ENCODE results near the gene IL17RA.
A peak's percentile ranks its signal among the peaks of the same experiment; 100 is the strongest.
"Not testable (repeated sequence)": the region's sequence is repeated elsewhere in the genome, so short reads cannot be mapped to it uniquely, and the experiment has no call there.

The IL17RA gene, protein sequence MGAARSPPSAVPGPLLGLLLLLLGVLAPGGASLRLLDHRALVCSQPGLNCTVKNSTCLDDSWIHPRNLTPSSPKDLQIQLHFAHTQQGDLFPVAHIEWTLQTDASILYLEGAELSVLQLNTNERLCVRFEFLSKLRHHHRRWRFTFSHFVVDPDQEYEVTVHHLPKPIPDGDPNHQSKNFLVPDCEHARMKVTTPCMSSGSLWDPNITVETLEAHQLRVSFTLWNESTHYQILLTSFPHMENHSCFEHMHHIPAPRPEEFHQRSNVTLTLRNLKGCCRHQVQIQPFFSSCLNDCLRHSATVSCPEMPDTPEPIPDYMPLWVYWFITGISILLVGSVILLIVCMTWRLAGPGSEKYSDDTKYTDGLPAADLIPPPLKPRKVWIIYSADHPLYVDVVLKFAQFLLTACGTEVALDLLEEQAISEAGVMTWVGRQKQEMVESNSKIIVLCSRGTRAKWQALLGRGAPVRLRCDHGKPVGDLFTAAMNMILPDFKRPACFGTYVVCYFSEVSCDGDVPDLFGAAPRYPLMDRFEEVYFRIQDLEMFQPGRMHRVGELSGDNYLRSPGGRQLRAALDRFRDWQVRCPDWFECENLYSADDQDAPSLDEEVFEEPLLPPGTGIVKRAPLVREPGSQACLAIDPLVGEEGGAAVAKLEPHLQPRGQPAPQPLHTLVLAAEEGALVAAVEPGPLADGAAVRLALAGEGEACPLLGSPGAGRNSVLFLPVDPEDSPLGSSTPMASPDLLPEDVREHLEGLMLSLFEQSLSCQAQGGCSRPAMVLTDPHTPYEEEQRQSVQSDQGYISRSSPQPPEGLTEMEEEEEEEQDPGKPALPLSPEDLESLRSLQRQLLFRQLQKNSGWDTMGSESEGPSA

DNA sequence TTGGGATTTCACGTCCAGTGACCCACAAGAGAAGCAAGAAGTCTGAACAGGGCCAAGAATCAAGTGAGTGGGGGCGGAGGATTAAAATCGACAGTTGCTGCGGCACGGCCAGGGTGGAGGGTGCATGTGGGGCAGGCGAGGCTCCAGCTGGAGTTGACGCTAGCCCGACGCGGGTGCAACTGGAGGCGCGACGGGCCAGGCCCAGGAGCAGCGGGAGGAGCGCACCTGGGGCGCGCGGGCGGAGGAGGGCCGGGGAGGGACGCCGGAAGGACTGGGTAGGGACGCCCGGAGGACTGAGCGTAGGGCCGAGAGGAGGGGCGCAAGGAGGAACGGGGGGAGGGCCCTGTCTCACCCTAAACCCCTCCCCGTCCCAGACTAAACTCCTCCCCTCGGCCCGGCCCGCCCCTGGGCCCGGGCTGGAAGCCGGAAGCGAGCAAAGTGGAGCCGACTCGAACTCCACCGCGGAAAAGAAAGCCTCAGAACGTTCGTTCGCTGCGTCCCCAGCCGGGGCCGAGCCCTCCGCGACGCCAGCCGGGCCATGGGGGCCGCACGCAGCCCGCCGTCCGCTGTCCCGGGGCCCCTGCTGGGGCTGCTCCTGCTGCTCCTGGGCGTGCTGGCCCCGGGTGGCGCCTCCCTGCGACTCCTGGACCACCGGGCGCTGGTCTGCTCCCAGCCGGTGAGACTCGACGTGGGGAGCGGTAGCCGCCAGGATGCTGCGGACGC, at the start of gene IL17RA:
Gene IL17RA (plus strand): TSS at position 447 of the 723 bp plus-strand sequence. CDS start 92 bp downstream, at position 539.
- Mint-ChIP-seq H3K4me3 (peak within 1 kb of the TSS; percentile 90), H3K36me3 (no peaks in the 10 kb centered on the region)
- ATAC-seq, result peak; percentile 99

DNA sequence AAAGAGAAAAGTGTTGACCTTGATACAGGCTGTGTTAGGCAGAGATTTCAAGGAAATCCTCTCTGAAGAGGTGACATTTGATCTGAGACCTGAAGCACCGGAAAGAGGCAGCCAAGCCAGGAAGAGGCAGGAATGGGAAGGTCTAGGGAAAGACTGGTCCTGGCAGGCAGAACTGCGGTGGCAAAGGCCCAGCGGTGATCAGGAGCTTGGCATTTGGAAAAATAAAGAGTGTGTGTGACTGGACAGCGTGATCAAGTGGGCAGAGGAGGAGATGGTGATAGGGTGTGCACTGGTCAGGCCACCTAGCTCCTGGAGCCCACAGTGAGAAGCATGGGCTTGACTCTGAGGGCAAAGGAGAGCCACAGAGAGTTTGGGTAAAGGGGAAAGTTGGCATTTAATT, 49.6 kb upstream of the IL17RA start:
- Mint-ChIP-seq H3K27me3 (no peaks in the 10 kb centered on the region), H3K4me3 (peak overlapping the region; percentile 65), H3K27ac (peak overlapping the region; percentile 93), H3K4me1 (peaks cover 29% of the 10 kb centered on the region), H3K36me3 (no peaks in the 10 kb centered on the region), H3K9me3 (no peaks in the 10 kb centered on the region)
- no peak for ATAC-seq

More for the DNA sequence above, at the start of gene IL17RA:
- H3K27ac Mint-ChIP-seq, result peak within 1 kb of the TSS; percentile 87
- H3K4me1 Mint-ChIP-seq, result peaks cover 43% of the 10 kb centered on the region
- H3K27me3 Mint-ChIP-seq, result no peaks in the 10 kb centered on the region
- H3K9me3 Mint-ChIP-seq, result no peaks in the 10 kb centered on the region

DNA sequence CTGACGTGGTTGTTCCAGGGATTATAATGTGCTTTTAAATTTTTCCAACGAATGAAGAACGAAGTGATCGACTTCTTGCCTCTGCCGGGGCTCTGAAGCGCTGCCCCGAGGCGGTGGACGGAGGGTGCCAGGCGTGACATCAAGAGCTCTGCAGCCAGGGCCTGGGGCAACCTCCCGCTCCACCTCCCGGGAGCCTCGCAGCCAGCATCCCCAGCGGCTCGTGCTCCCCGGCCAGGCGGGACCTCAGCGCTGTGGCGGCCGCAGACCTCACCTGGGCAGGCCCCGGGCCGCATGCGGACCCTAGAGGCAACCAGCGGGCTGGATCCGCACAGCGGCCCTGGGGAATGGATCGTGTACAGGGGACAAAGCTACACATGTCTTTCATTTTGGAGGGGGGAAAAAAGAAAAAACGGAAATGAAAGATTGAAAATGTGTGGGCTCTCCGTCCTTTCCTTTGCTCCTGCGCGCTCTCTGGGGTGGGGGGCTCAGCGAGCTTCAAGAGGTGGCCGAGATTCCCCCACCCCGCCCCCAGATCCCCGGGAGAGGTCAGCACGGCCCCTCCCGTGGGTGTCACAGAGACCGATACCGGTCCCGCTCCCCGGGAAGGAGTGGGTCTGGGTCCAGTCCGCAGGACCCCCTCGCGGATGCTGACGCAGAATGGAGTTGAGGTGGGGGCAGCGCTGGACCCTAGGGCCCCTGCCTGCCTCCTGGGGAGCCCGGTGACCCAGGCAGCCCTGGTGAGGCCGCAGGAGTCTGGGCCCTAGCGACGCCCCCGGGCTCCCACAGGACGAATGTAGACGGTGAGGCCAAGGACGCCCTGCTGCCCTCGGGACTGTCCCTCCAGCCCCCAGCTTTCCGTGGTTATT, 48.6 kb upstream of the IL17RA start:
- peak overlapping the region; percentile 93 for H3K27ac Mint-ChIP-seq
- peak; percentile 64 for ATAC-seq
- H3K4me3 Mint-ChIP-seq, result peak overlapping the region; percentile 83
- not testable (repeated sequence) for H3K9me3 Mint-ChIP-seq, H3K27me3 Mint-ChIP-seq, H3K36me3 Mint-ChIP-seq
- H3K4me1 Mint-ChIP-seq, result peaks cover 29% of the 10 kb centered on the region

DNA sequence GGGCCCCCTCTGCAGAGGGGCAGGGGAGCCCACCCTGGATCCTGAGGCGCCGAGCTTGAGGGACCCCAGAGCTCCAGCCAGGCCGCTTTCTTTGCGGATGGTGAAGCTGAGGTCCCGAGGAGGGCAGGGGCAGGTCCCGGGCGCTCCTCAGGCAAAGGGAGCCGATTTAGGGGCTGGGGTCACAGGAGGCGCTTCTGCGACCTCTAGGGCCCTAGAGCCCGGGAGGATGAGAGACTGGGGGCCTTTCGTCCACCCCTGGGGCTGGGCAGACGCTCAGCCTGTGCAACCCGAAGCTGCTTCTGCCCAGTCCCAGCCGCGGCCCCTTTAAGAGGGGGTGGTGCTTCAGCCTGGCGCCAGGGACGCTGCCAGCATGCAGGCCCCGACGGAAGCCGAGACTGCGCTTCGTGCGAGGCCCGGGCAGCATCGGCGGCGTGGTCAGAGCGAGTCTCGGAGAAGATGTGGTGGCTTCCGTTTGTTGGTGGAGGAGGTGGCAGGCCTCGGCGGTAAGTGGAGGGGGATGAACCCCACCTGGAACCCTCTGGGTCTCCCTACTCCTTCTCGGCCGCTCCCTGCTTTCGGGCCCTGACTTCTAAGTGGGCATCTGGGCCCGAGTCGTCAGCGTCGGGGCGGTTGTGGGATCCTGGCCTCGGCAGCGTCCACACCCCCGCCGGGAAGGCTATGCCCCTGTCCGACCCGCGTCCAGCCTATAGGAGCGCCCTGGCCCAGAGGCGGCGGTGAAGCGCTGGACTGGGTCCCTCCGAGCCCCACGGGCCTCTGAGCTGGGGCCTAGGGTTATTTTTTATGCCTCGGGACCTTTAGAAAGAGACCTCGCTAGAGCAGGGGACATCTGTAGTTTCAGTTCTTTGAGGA, 47.7 kb upstream of the IL17RA start:
- peaks cover 33% of the 10 kb centered on the region for H3K4me1 Mint-ChIP-seq
- peak overlapping the region; percentile 92 for H3K4me3 Mint-ChIP-seq
- H3K9me3 Mint-ChIP-seq, H3K27me3 Mint-ChIP-seq, H3K36me3 Mint-ChIP-seq: not testable (repeated sequence)
- H3K27ac Mint-ChIP-seq, result peak overlapping the region; percentile 94
- ATAC-seq, result peak; percentile 88

DNA sequence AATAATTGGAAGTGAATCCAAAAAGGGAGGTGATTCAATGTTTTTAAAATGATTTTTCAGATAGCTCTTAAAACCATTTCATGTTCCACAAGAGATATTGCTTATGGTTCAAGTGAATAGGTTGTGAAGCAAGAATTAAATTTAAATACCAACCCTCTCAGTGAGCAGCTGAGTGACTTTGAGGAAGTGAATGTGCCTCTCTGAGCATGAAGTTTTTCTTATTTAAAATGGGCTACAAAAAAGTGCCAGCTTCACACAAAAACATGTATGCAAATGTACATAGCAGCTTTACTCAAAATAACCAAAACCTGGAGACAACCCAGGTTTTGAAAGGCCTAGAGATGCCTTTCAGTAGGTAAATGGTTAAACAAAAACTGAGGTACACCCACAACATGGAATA, 41.3 kb upstream of the IL17RA start:
- Mint-ChIP-seq H3K4me3 (no peak overlapping the region), H3K27me3 (no peaks in the 10 kb centered on the region), H3K36me3 (peaks cover 20% of the 10 kb centered on the region), H3K9me3 (no peaks in the 10 kb centered on the region), H3K27ac (no peak overlapping the region), H3K4me1 (peaks cover 25% of the 10 kb centered on the region)
- no peak for ATAC-seq

DNA sequence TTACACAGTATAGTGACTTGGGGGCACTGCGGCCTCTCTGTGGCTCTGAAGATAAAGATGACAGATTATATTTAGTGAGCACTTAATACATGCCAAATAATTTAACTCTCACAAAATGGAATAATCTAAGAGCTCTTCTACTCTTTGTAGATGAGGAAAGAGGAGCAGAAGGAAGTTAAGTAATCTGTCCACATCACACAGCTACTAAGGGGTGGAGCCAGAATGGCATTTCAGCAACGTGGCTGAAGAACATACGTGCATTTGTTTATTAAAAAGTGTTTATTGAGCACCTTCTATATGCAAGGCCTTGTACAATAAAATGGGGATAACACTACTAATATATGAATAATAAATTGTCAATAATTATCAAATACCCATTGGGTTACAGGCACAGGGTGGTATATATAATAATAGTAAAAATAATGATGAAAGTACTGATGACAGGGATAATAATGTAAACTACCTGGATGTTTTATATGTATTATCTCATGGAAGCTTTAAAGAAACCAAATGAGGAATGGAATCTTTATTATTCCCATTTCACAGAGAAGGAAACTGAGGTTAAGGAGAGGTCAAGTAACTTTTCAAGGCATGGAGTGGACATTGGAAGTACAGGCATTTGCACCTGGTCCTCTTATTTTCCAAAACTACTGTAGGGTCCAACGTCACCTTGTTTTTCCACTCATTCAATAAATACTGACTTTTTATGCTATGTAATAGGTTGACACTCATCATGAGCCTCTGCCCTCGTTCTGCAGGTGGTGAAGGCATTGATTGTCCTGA, 38.0 kb upstream of the IL17RA start:
- H3K36me3 Mint-ChIP-seq, result peaks cover 38% of the 10 kb centered on the region
- H3K9me3 Mint-ChIP-seq, result no peaks in the 10 kb centered on the region
- H3K27me3 Mint-ChIP-seq, result no peaks in the 10 kb centered on the region
- no peak for ATAC-seq
- H3K27ac Mint-ChIP-seq, result no peak overlapping the region
- H3K4me1 Mint-ChIP-seq, result peaks cover 18% of the 10 kb centered on the region
- H3K4me3 Mint-ChIP-seq, result no peak overlapping the region

DNA sequence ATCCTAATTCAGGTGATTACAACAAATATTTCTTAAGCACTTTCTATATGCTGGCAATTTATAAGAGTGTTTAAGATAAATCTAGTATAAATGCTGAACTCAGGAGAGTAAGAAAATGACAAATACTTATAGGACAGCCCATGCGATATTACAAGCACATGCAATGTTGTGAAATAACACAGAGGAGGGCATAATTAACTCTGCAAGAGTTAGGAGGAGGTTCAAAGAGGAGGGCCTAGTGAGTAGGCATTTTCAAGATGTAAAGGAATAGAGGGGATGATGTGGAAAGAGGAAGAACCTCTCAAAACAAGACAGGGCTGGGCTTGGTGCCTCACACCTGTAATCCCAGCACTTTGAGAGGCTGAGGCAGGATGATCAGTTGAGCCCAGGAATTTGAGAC, 37.1 kb upstream of the IL17RA start:
- Mint-ChIP-seq H3K27me3 (no peaks in the 10 kb centered on the region), H3K36me3 (peaks cover 40% of the 10 kb centered on the region), H3K27ac (peak overlapping the region; percentile 20), H3K4me1 (peaks cover 14% of the 10 kb centered on the region), H3K4me3 (no peak overlapping the region), H3K9me3 (no peaks in the 10 kb centered on the region)
- no peak for ATAC-seq

DNA sequence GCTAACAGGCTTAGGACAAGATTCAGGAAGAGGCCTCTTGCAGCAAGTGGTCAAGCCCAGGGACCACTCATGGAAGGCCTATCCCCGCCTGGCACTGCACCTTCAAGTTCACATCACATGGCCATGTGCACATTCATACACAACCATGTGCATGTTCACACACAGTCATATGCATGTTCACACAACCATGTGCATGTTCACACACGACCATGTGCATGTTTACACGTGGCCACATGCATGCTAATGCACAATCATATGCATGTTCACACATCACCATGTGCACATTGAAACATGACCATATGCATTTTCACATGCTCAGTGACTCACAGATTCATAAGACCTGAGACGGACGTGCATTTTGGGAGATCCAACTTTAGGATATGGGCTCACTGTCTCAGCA, 28.7 kb upstream of the IL17RA start:
- H3K36me3 Mint-ChIP-seq, result peaks cover 28% of the 10 kb centered on the region
- H3K4me3 Mint-ChIP-seq, result no peak overlapping the region
- H3K4me1 Mint-ChIP-seq, result peaks cover 14% of the 10 kb centered on the region
- ATAC-seq, result no peak
- no peaks in the 10 kb centered on the region for H3K27me3 Mint-ChIP-seq
- H3K27ac Mint-ChIP-seq, result no peak overlapping the region
- H3K9me3 Mint-ChIP-seq, result no peaks in the 10 kb centered on the region

DNA sequence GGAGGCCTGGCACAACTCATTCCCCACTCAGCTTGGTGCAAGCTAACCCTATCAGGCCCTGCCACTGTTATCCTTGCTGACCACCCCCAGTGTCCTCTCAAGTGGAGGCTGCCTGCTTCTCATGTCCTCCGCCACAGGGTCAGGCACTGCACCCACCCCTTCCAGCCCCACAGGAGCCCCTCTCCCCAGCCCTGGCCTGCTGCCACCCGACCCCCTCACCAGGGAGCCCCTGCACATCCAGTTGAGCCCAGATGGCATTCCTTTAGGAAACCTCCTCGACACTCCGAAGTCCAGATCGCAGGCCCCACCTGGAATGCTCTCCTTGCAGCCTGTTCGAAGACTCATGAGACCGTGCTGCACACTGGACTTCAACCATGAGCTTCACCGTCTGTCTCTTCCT, 28.0 kb upstream of the IL17RA start:
- Mint-ChIP-seq H3K27me3 (no peaks in the 10 kb centered on the region), H3K27ac (no peak overlapping the region), H3K4me1 (peaks cover 14% of the 10 kb centered on the region), H3K36me3 (peaks cover 23% of the 10 kb centered on the region), H3K9me3 (no peaks in the 10 kb centered on the region), H3K4me3 (no peak overlapping the region)
- ATAC-seq, result no peak

DNA sequence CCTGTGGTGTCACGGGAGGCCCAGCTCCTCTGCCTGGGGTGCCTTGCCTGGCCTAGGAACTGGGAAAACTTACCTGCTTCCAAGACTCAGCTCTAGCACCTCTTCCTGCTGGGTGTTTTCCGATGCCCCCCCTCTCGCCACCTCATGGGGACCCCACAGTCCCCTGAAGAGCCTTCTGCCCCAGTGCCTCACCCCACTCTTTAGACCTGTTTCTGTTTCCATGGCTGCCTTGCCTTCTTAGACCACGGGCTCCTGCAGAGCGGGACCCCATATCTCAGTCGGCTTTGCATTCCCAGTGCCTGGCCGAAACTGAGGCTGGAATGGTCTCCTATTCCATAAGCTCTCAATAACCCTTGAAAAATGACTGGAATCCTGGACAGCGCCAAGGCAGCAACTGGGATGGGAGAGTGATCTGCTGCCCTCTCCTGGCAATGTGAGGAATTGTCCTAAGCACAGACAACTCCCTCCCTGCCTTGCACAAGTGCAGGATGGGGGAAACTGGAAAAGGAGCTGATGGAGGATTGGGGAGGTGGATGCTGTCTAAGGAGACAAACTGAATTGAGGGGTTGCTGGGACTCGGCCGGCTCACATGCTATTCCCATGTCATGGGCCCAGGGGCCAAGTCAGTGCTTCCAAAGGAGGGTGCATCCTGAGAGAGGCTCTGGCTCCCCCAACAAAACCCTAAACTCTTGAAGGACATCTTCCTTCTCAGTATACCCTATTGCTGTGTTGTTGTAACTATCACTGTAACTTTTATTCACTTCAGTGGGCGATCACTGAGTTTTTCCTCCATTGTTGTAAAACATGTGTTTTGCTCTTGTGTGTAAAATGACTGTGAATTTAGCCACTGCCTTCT, 26.6 kb upstream of the IL17RA start:
- peak; percentile 58 for ATAC-seq
- Mint-ChIP-seq H3K4me3 (no peak overlapping the region), H3K9me3 (no peaks in the 10 kb centered on the region), H3K27ac (no peak overlapping the region), H3K4me1 (peaks cover 14% of the 10 kb centered on the region), H3K36me3 (peaks cover 22% of the 10 kb centered on the region), H3K27me3 (no peaks in the 10 kb centered on the region)

DNA sequence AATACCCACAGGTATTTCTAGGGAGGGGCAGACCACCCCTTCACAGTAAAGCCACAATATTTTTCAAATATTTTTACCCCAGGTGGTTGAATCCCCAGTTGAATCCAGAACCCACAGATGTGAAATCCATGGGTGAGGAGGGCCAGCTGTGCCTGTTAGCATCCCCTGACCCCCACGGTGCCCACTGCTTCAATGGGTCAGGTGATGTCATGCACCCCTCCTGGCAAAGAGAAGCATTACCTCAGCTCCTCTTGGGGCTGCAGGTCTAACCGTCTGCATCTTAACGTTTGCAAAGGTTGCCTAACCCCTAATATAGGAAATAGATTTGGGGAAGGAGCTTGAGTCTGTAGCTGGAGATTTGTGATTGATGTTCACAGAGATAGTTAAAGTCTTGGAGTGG, 24.7 kb upstream of the IL17RA start:
- Mint-ChIP-seq H3K9me3 (no peaks in the 10 kb centered on the region), H3K27ac (no peak overlapping the region), H3K4me1 (peaks cover 14% of the 10 kb centered on the region), H3K36me3 (peaks cover 22% of the 10 kb centered on the region), H3K4me3 (no peak overlapping the region), H3K27me3 (no peaks in the 10 kb centered on the region)
- no peak for ATAC-seq

DNA sequence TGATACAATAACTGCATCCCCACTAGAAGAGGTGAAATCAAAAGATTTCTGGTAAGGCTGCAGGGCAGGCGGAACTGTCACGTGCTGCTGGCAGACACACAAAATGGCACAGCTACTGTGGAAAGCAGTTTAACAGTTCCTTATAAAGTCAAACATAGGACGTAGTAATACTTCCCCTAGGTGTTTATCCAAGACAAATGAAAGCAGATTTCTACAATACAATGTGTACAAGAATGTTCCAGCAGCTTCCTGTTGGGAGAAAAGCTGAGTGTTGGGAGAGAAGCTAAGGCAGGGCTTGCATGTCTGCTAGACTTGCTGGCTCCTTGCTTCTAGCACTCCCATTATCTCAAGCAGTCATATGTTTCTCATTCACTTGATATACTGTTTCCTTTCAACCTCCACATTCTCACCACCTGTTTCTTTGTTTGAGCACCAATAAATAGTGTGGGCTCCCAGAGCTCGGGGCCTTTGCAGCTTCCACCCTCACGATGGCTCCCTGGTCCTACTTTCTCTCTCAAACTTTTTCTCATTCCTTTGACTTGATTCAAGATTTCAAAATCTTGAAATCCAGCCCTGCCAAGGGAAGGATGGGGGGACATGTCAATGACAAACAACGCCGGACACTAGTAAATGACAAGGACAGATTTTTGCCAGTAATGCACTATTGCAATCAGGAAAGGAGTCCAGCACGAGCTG, 21.2 kb upstream of the IL17RA start:
- Mint-ChIP-seq H3K4me1 (peaks cover under 1% of the 10 kb centered on the region), H3K27ac (no peak overlapping the region), H3K27me3 (no peaks in the 10 kb centered on the region), H3K4me3 (no peak overlapping the region), H3K9me3 (no peaks in the 10 kb centered on the region), H3K36me3 (peaks cover 6% of the 10 kb centered on the region)
- no peak for ATAC-seq
